ENCODE measurements around the gene ACSS2.

The ACSS2 gene

GRCh38 chr20:34876406-34877282, at the start of gene ACSS2:
ACSS2 (plus strand) TSS chr20:34876612; CDS start chr20:34876646, 34 bp downstream.
- TF ChIP-seq CTCF (conservative IDR thresholded peaks at IDR 0.05; ENCODE audit: low read depth, low read length): no peak
- no peak for DNase-seq (ENCODE audit: low read depth)
- H3K4me3 ChIP-seq (ENCODE audit: low read length): peak within 1 kb of the TSS; percentile 81

- no peak overlapping the region for H3K4me3 ChIP-seq (ENCODE audit: low read length)
- no peak for TF ChIP-seq CTCF (conservative IDR thresholded peaks at IDR 0.05; ENCODE audit: low read depth, low read length)
- no peak for DNase-seq (ENCODE audit: low read depth)
These were observed 47.2 kb upstream of the ACSS2 start for GRCh38 chr20:34829191-34829590.

GRCh38 chr20:34831936-34832335, 44.5 kb upstream of the ACSS2 start:
- TF ChIP-seq CTCF (conservative IDR thresholded peaks at IDR 0.05; ENCODE audit: low read depth, low read length): no peak
- no peak for DNase-seq (ENCODE audit: low read depth)
- no peak overlapping the region for H3K4me3 ChIP-seq (ENCODE audit: low read length)

GRCh38 chr20:34834459-34834893, 41.9 kb upstream of the ACSS2 start:
- DNase-seq (ENCODE audit: low read depth): no peak
- peak; percentile 20 for TF ChIP-seq CTCF (conservative IDR thresholded peaks at IDR 0.05; ENCODE audit: low read depth, low read length)
- H3K4me3 ChIP-seq (ENCODE audit: low read length): no peak overlapping the region

GRCh38 chr20:34842143-34842542, 34.3 kb upstream of the ACSS2 start:
- no peak overlapping the region for H3K4me3 ChIP-seq (ENCODE audit: low read length)
- TF ChIP-seq CTCF (conservative IDR thresholded peaks at IDR 0.05; ENCODE audit: low read depth, low read length): no peak
- no peak for DNase-seq (ENCODE audit: low read depth)

GRCh38 chr20:34843421-34843820, 33.0 kb upstream of the ACSS2 start:
- no peak for DNase-seq (ENCODE audit: low read depth)
- no peak overlapping the region for H3K4me3 ChIP-seq (ENCODE audit: low read length)
- no peak for TF ChIP-seq CTCF (conservative IDR thresholded peaks at IDR 0.05; ENCODE audit: low read depth, low read length)

GRCh38 chr20:34848597-34848996, 27.8 kb upstream of the ACSS2 start:
- no peak overlapping the region for H3K4me3 ChIP-seq (ENCODE audit: low read length)
- TF ChIP-seq CTCF (conservative IDR thresholded peaks at IDR 0.05; ENCODE audit: low read depth, low read length): no peak
- DNase-seq (ENCODE audit: low read depth): no peak

Data from retinal pigment epithelial cell (primary cell).